Right ventricle myocardium inferior (tissue), 1 donor: Measurements from ENCODE around the gene ACOXL. TPM values are rescaled to one million over a fixed set of nuclear protein-coding genes. Genes with fewer than 3 reads are reported as not detected.
A peak's percentile ranks its signal among the peaks of the same experiment; 100 is the strongest.
"Not testable (repeated sequence)": the region's sequence is repeated elsewhere in the genome, so short reads cannot be mapped to it uniquely, and the experiment has no call there.

Experiments used
- ATAC-seq: fragments of 200-7000 bp; cut with Tn5 transposase; one replicate; pipeline ENCODE4 v1.9.1; 2020; ENCODE audit warnings: mild to moderate bottlenecking, moderate library complexity
- DNase-seq: peaks from one replicate; pipeline ENCODE4 v3.0.0; 2021; ENCODE audit errors: missing footprints
- intact Hi-C: fragments of 100-400 bp; cut with DNase I; formaldehyde crosslinking; loops from one replicate; pipeline ENCODE4 v1.11.0; 2022
- total RNA-seq: library from RNA; stranded (reverse); fragmentation: NEBNext Ultra II Directional; extraction: Animal tissue kit (Norgen Biotek cat#: 25700); gene quantifications from one replicate; pipeline ENCODE4 v1.2.1, GENCODE V29; 2021
- donor health status: DM: no; HTN: yes; CAD: no; lungs with severe emphysema.

The ACOXL gene
- total RNA-seq, 1 donor from 2014 or later = not detected

- DNase-seq = no peak
- intact Hi-C loops = no loop called here
- ATAC-seq = peak; percentile 78
These were observed 299.4 kb downstream of the ACOXL start for GRCh38 chr2:111031546-111032478.

GRCh38 chr2:111032721-111033429 is 300.5 kb downstream of the ACOXL start:
- intact Hi-C loops = no loop called here
- no peak for ATAC-seq
- DNase-seq = no peak

DNA sequence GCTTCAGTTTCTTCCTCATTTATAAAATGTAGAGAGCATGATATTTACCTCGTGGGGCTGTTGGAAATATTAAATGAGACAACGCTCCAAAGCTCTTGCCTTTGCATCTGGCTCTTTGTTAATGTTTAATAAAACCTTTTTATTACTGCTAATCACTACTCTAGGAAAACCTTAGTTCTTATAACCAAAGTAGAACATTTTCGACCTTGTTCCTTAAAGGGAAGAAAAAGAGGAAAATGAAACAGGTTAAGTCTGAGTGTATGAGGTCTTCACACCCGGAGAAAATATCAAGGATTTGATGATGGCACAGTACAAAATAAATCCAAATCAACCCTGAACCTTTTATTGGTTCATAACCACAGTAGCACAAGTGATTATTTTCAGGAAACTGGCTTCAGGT is 301.8 kb downstream of the ACOXL start:
- no peak for DNase-seq
- intact Hi-C loops = no loop called here
- ATAC-seq = no peak

GRCh38 chr2:111034606-111035005 is 302.2 kb downstream of the ACOXL start:
- DNase-seq = no peak
- ATAC-seq = no peak
- intact Hi-C loops = no loop called here

GRCh38 chr2:111035830-111036441 is 303.6 kb downstream of the ACOXL start:
- intact Hi-C loops = no loop called here
- DNase-seq = no peak
- no peak for ATAC-seq

DNA sequence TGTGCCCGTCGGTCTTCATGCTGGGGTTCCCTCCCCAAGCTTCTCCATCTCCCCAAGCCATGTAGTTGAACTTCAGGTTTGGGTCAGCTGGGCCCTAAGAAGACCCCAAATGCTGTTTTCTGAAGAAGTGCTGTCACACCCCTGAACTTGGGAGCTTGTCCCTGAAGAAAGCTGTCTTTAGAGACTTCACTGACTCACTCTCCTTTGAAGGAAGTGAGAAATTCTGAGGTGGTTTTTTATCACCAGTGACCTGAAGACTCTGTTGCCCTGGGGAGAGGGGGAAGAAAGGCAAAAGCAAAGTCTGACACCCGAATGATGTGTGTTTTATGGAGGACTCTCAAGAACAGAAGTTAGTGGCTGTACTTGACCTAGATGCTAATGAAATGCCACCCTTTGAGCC is 304.8 kb downstream of the ACOXL start:
- intact Hi-C loops = no loop called here
- no peak for ATAC-seq
- no peak for DNase-seq

DNA sequence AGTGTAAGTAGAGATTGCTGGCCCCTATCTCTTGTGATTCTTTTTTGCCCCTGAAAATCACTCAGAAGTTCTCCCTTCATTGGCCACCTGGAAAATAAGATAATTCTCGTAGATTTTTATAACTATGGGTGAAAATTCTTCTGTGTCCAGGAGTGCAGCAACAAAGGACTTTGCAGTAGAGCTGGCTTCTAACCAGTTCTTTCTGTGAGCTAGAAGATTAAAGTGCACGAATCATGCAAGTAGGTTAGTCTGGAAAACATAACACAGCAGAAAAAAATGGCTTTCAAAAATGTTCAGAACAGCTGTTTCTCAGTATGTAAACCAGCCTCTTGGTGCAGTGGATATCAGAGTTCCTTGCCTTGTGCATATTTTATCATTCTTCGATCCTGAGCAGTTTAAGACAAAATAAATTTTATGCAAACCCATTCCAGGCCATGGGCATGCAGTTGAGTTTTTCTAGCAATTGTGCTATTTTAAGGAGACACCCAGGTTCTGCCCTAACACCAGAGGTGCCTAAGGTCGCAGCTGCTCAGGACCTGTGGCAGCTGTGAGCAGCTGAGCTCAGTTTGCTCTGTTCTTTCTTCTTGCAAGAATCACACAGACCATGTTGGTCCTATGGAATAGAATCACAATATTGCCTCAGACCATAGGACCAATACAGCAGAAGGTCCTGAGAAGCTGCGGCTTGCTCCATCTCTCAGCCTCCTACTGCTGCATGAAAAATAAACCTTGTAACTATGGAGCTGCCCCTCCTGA is 307.4 kb downstream of the ACOXL start:
- ATAC-seq (no peak), DNase-seq (no peak)
- intact Hi-C loops = no loop called here

- ATAC-seq (no peak), DNase-seq (no peak)
- intact Hi-C loops = no loop called here
These were observed 309.2 kb downstream of the ACOXL start for GRCh38 chr2:111041398-111042202.

- intact Hi-C loops = no loop called here
- DNase-seq (no peak), ATAC-seq (no peak)
These were observed 309.9 kb downstream of the ACOXL start for GRCh38 chr2:111042261-111042660.

DNA sequence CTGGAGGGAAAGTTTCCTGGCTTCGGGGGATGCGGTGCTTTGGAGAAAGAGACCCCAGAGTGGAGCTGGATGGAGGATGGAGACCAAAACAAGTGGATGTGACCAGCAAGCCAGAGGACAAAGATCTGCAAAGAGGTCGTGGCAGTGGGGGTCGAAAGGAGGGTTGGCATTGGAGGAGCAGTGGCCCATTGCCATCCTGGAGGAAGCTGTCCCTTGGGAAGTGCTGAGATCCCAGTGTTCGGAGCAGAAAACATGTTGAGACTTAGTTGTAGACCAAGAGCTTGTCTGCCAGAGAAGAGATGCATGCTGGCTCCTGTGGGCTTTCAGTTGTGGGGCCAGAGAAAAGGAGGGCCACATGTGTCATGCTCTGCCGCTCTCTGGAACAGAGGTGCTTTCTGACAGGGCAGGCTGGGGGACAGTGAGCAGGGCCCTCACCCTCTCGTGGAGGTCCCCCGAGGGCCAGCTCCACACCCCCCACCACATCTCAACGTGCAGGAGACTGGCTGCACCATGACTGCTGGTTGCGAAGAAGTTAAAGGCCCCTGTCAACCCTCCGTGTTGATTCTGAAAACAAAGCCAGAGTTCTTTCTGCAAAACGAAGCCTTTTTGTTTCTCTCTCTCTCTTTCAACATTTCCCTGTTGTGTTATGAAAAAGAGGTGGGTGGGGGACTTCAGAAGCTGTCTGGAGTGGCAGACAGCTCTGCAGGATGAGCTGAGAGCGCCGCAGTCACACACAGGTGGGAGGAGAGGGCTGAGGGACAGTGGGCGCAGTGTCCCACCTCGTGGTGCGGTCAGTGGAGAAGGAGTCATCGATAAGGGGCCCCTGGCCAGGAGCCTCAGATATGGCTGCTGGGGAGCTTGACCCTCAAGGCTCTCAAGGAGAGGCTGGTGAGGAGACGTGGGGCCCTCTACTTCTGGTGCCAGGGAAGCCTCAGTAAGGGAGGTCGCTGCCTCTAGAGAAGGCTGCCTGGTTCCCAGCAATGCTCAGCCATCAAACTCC is 310.7 kb downstream of the ACOXL start:
- ATAC-seq = no peak
- no peak for DNase-seq
- intact Hi-C loops = no loop called here

GRCh38 chr2:111044066-111044465 is 311.7 kb downstream of the ACOXL start:
- intact Hi-C loops = no loop called here
- DNase-seq (no peak), ATAC-seq (no peak)

DNA sequence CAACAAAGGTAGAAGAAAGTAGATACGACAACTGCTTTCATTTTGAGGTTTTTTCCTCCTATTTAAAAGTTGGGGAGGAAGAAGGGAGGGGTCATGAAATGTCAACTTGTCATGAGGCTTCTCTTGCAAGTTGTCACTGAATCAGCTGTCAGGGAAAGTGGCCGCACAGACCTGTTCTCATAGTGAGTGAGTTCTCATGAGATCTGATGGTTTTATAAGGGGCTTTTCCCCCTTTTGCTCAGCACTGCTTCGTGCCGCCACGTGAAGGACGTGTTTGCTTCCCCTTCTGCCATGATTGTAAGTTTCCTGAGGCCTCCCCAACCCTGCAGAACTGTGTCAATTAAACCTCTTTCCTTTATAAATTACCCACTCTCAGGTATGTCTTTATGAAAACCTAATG is 312.9 kb downstream of the ACOXL start:
- ATAC-seq = not testable (repeated sequence)

DNA sequence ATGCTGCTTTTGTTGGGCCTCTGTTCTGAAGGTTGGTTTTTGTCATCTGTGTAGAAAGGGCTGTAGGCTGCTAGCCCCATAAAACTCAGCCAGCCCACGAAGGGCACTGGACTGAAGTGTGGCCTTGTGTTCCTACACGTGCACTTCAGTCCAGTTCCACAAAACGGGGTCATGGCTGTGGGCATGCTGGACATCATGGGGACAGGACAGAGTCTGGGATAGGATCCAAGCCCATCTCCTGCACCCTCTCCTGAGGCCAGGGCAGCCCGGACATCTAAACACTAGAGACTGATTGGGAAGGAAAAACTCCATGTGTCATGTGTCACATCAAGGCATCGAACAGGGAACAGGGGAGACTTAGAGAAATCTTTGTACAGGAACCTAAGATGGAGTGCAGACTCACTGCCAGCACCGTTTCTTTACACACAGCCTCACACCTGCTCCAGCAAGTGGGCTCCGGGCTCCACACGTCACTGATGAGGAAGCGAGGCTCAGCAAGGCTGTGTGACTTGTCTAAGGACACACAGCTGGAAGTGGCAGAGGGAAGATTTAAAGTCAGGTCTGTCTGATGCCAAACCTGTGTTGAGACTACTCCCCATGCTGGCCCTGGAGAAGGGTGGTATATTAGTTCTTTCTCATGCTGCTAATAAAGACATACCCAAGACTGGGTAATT is 313.5 kb downstream of the ACOXL start:
- ATAC-seq (no peak), DNase-seq (no peak)
- intact Hi-C loops = no loop called here

More for the DNA sequence above, 312.9 kb downstream of the ACOXL start:
- DNase-seq, intact Hi-C loops: not testable (repeated sequence)

GRCh38 chr2:111046670-111047069 is 314.3 kb downstream of the ACOXL start:
- DNase-seq (no peak), ATAC-seq (no peak)
- intact Hi-C loops = no loop called here

- ATAC-seq (no peak), DNase-seq (no peak)
- intact Hi-C loops = no loop called here
These were observed 316.7 kb downstream of the ACOXL start for GRCh38 chr2:111048856-111049768.
